GM10847 (cell line): Measurements from ENCODE around the gene GPR4.

Source experiments
- POLR2A ChIP-seq: IDR thresholded peaks from 2 replicates; pipeline ENCODE4 v1.6.1; 2011; ENCODE audit not compliant: insufficient read length; ENCODE audit errors: extremely low read depth

The GPR4 gene

GRCh38 chr19:45547965-45548609 is 53.9 kb downstream of the GPR4 start:
- no peak for TF ChIP-seq POLR2A

- no peak for TF ChIP-seq POLR2A
These were observed 54.7 kb downstream of the GPR4 start for GRCh38 chr19:45547211-45547770.

- no peak for TF ChIP-seq POLR2A
These were observed 59.8 kb downstream of the GPR4 start for GRCh38 chr19:45542234-45542668.
